Psoas muscle (tissue), 8 donors: ENCODE data around the gene ZNF710. TPM values are rescaled to one million over a fixed set of nuclear protein-coding genes. Genes with fewer than 3 reads are reported as not detected.

ENCODE experiments used
- ATAC-seq, 4 donors: fragments of 200-7000 bp; cut with Tn5 transposase; one replicate each; pipeline ENCODE4 v1.9.1; 2020; ENCODE audit warnings: moderate library complexity in 3 of 4, mild to moderate bottlenecking in 2 of 4
- DNase-seq, 2 donors: peaks; one replicate each; pipeline ENCODE4 v3.0.0-alpha.2; 2020
- H3K27ac ChIP-seq: fragments of 200-600 bp; one replicate; pipeline ENCODE4 v1.8.0; 2022
- H3K27me3 ChIP-seq, 3 donors: fragments of 200-600 bp in 1 of 3; one replicate each; pipeline versions ENCODE4 v1.6.1 to v1.8.0; 2013 to 2022; ENCODE audit warnings: low read length in 2 of 3, mild to moderate bottlenecking in 2 of 3, moderate library complexity in 1 of 3; ENCODE audit not compliant: insufficient read depth in 3 of 3
- H3K36me3 ChIP-seq, 2 donors: fragments of 200-600 bp in 1 of 2; one replicate each; pipeline versions ENCODE4 v1.6.1 to v1.8.0; 2013 to 2022; ENCODE audit warnings: low read depth in 1 of 2, mild to moderate bottlenecking in 1 of 2, moderate library complexity in 1 of 2; ENCODE audit not compliant: insufficient read depth in 1 of 2
- H3K4me1 ChIP-seq: fragments of 200-600 bp; one replicate; pipeline ENCODE4 v1.8.0; 2022
- H3K4me3 ChIP-seq: fragments of 200-600 bp; one replicate; pipeline ENCODE4 v1.8.0; 2022; ENCODE audit warnings: mild to moderate bottlenecking
- H3K9me3 ChIP-seq: fragments of 200-600 bp; one replicate; pipeline ENCODE4 v1.8.0; 2022
- CTCF ChIP-seq: fragments of 200-600 bp; IDR thresholded peaks from one replicate; pipeline ENCODE4 v1.8.0; 2022; ENCODE audit warnings: antibody characterized with exemption
- WGBS, 3 donors: extraction: QIAGEN DNeasy Blood & Tissue Kit; methylation state at CpG; one replicate each; pipeline versions ENCODE4 v1.1.6 to v1.1.7; 2013; 5-methylcytosine and 5-hydroxymethylcytosine counted together
- intact Hi-C, 2 donors: fragments of 100-400 bp; cut with DNase I; formaldehyde crosslinking; loops; one replicate each; pipeline versions ENCODE4 v1.11.0 to v1.14.2; 2022
- polyA plus RNA-seq, 3 donors: library from polyadenylated mRNA; stranded (reverse); fragments of 200-250 nt; gene quantifications; one replicate each; pipeline ENCODE4 v1.2.3, GENCODE V29; 2013
- total RNA-seq, 4 donors: library from RNA; stranded (reverse); fragmentation: NEBNext Ultra II Directional in 2 of 4; extraction: Animal tissue kit (Norgen Biotek cat#: 25700) in 2 of 4; gene quantifications; one replicate each; pipeline versions ENCODE4 v1.2.1 to v1.2.4, GENCODE V29; 2021 to 2023
- donor health status: healthy with polysubstance abuse.
- donor health status: DM: no; HTN: no; CAD: no; lungs with moderate emphysema.
- donor health status: Bipolar disorder and iron deficiency.
- donor health status: healthy.
- donor health status: DM: yes; HTN: yes; CAD: no.
- donor health status: DM: no; HTN: no; CAD: no.
- donor health status: DM: no; HTN: no; CAD: no.
- donor health status: DM: yes; HTN: yes; CAD: no.

ZNF710 gene
- total and polyA plus RNA-seq, 7 donors = 1.3 to 8.1 (median 4.5) TPM

- ATAC-seq (peak in 3 of 4 donors; percentile 7 to 10 (median 9)), DNase-seq (peak; percentile 46 to 57)
- Histone ChIP-seq H3K36me3 (no peaks in the 10 kb centered on the region), H3K4me1 (peaks cover 55% of the 10 kb centered on the region), H3K27me3 (no peaks in the 10 kb centered on the region), H3K27ac (peak overlapping the region; percentile 80), H3K9me3 (no peaks in the 10 kb centered on the region), H3K4me3 (peak overlapping the region; percentile 90)
- TF ChIP-seq CTCF = no peak
- 8 to 19% (median 8%) methylated on average over 25 to 27 of the region's 27 CpGs for WGBS, 3 donors
- intact Hi-C loops = loop anchor here in 1 of 2 donors (5.0 kb wide), 1 partner anchor 90 kb away; the partner anchor contains the start of gene ARPIN
Measured at GRCh38 chr15:90002428-90002844, 1.3 kb downstream of the ZNF710 start.

GRCh38 chr15:90003736-90004135 is 2.6 kb downstream of the ZNF710 start:
- H3K36me3 ChIP-seq = no peaks in the 10 kb centered on the region
- peaks cover 62% of the 10 kb centered on the region for H3K4me1 ChIP-seq
- no peaks in the 10 kb centered on the region for H3K27me3 ChIP-seq
- ATAC-seq (no peak), DNase-seq (no peak)
- intact Hi-C loops = loop anchor here in 1 of 2 donors (2.0 to 5.0 kb wide), 2 partner anchors 67 to 91 kb away; partner anchors contain the start of gene ARPIN
- H3K27ac ChIP-seq = peak overlapping the region; percentile 65
- H3K9me3 ChIP-seq = no peaks in the 10 kb centered on the region
- 91 to 92% (median 92%) methylated on average over 7 of the region's 7 CpGs for WGBS, 3 donors
- peak overlapping the region; percentile 90 for H3K4me3 ChIP-seq
- no peak for TF ChIP-seq CTCF

GRCh38 chr15:90004252-90004651 is 3.1 kb downstream of the ZNF710 start:
- ATAC-seq = no peak
- Histone ChIP-seq H3K27ac (peak overlapping the region; percentile 65), H3K4me3 (no peak overlapping the region), H3K36me3 (no peaks in the 10 kb centered on the region), H3K4me1 (peaks cover 62% of the 10 kb centered on the region), H3K27me3 (no peaks in the 10 kb centered on the region), H3K9me3 (no peaks in the 10 kb centered on the region)
- intact Hi-C loops = loop anchor here in 1 of 2 donors (2.0 to 5.0 kb wide), 2 partner anchors 67 to 92 kb away; partner anchors contain the start of gene ARPIN
- peak; percentile 33 to 62 for DNase-seq
- TF ChIP-seq CTCF = no peak
- WGBS, 3 donors = 69 to 79% (median 72%) methylated on average over 5 of the region's 5 CpGs

- no peak for TF ChIP-seq CTCF
- WGBS, 3 donors = 77 to 79% (median 79%) methylated on average over 8 of the region's 8 CpGs
- Histone ChIP-seq H3K27me3 (no peaks in the 10 kb centered on the region), H3K9me3 (no peaks in the 10 kb centered on the region), H3K4me1 (peaks cover 62% of the 10 kb centered on the region), H3K36me3 (no peaks in the 10 kb centered on the region), H3K4me3 (no peak overlapping the region), H3K27ac (peak overlapping the region; percentile 65)
- ATAC-seq (peak in 3 of 4 donors; percentile 61 to 62 (median 62)), DNase-seq (peak; percentile 56 to 65)
- intact Hi-C loops = loop anchor here (2.0 to 5.0 kb wide), 4 partner anchors 43 to 92 kb away; partner anchors contain the start of gene ARPIN (in 1 of the 2)
Measured at GRCh38 chr15:90004671-90005070, 3.5 kb downstream of the ZNF710 start.
